Measurements from ENCODE around the gene EML2.
"Not testable (repeated sequence)": the region's sequence is repeated elsewhere in the genome, so short reads cannot be mapped to it uniquely, and the experiment has no call there.

Gene EML2

GRCh38 chr19:45615795-45616703, 23.1 kb downstream of the EML2 start:
- no peak for FAIRE-seq

- FAIRE-seq = not testable (repeated sequence)
Measured at GRCh38 chr19:45615056-45615455, 24.1 kb downstream of the EML2 start.

- no peak for FAIRE-seq
Measured at GRCh38 chr19:45613926-45614725, 25.1 kb downstream of the EML2 start.

GRCh38 chr19:45608948-45609347, 30.2 kb downstream of the EML2 start:
- FAIRE-seq = no peak

GRCh38 chr19:45607071-45608029, 31.8 kb downstream of the EML2 start:
- no peak for FAIRE-seq

GRCh38 chr19:45601524-45602374, 37.4 kb downstream of the EML2 start, which contains the start of gene GPR4:
GPR4 (minus strand) TSS chr19:45602212; CDS start chr19:45591866, 10,346 bp downstream.
- no peak for FAIRE-seq

- FAIRE-seq = no peak
Measured at GRCh38 chr19:45601115-45601514, 38.1 kb downstream of the EML2 start.

- FAIRE-seq = no peak
Measured at GRCh38 chr19:45600340-45600885, 38.8 kb downstream of the EML2 start.

GRCh38 chr19:45599286-45599685, 39.9 kb downstream of the EML2 start:
- FAIRE-seq = no peak

GRCh38 chr19:45598267-45599001, 40.8 kb downstream of the EML2 start:
- no peak for FAIRE-seq

- no peak for FAIRE-seq
Measured at GRCh38 chr19:45597425-45598111, 41.6 kb downstream of the EML2 start.

GRCh38 chr19:45595814-45596213, 43.4 kb downstream of the EML2 start:
- FAIRE-seq = no peak

GRCh38 chr19:45593520-45593919, 45.7 kb downstream of the EML2 start:
- FAIRE-seq = no peak

- no peak for FAIRE-seq
Measured at GRCh38 chr19:45592366-45592765, 46.8 kb downstream of the EML2 start.

- no peak for FAIRE-seq
Measured at GRCh38 chr19:45591638-45592005, 47.6 kb downstream of the EML2 start.

- FAIRE-seq = no peak
Measured at GRCh38 chr19:45591004-45591637, 48.1 kb downstream of the EML2 start.

GRCh38 chr19:45590300-45591003, 48.7 kb downstream of the EML2 start:
- FAIRE-seq = no peak

GRCh38 chr19:45589768-45590167, 49.4 kb downstream of the EML2 start:
- no peak for FAIRE-seq

- no peak for FAIRE-seq
Measured at GRCh38 chr19:45587873-45588272, 51.3 kb downstream of the EML2 start.

All from A204.1 (cell line).